ENCODE data around the gene RFWD3. TPM values are rescaled to one million over a fixed set of nuclear protein-coding genes. Genes with fewer than 3 reads are reported as not detected.

The RFWD3 gene
- total and polyA plus RNA-seq, 2 donors from 2014 or later, result 5.8 to 26.0 TPM

GRCh38 chr16:74574146-74574545, 92.5 kb downstream of the RFWD3 start:
- Histone ChIP-seq H3K9me3 (ENCODE audit: control insufficient read depth in 2 of 3, insufficient read depth in 1 of 3, low read length in 3 of 3) (no peaks in the 10 kb centered on the region), H3K9ac (ENCODE audit: low read length in 3 of 3) (no peak overlapping the region), H3K27me3 (ENCODE audit: control insufficient read depth, insufficient read depth, low read length) (no peaks in the 10 kb centered on the region), H3K4me1 (ENCODE audit: control insufficient read depth in 2 of 3, insufficient read depth in 2 of 3, low read depth in 1 of 3, low read length in 3 of 3) (peaks cover 0 to 10% (median 10%) of the 10 kb centered on the region in 3 donors), H3K27ac (ENCODE audit: low read depth in 2 of 2, low read length in 2 of 2) (no peak overlapping the region), H3K4me3 (ENCODE audit: low read length in 3 of 3) (no peak overlapping the region), H3K36me3 (ENCODE audit: control insufficient read depth in 2 of 3, insufficient read depth in 3 of 3, low read length in 3 of 3) (no peaks in the 10 kb centered on the region)
- FAIRE-seq (no peak), DNase-seq (no peak)
- intact Hi-C loops (cut with DNase I), result no loop called here
- TF ChIP-seq CTCF (IDR thresholded peaks at IDR 0.05; ENCODE audit: borderline replicate concordance, extremely low read depth, insufficient read depth), result no peak

GRCh38 chr16:74573622-74574021, 93.1 kb downstream of the RFWD3 start:
- TF ChIP-seq CTCF (IDR thresholded peaks at IDR 0.05; ENCODE audit: borderline replicate concordance, extremely low read depth, insufficient read depth), result no peak
- FAIRE-seq (no peak), DNase-seq (no peak)
- H3K27me3 ChIP-seq (ENCODE audit: control insufficient read depth, insufficient read depth, low read length), result no peaks in the 10 kb centered on the region
- H3K4me3 ChIP-seq (ENCODE audit: low read length in 3 of 3), result no peak overlapping the region
- intact Hi-C loops (cut with DNase I), result no loop called here
- H3K36me3 ChIP-seq (ENCODE audit: control insufficient read depth in 2 of 3, insufficient read depth in 3 of 3, low read length in 3 of 3), result no peaks in the 10 kb centered on the region
- H3K27ac ChIP-seq (ENCODE audit: low read depth in 2 of 2, low read length in 2 of 2), result no peak overlapping the region
- H3K4me1 ChIP-seq (ENCODE audit: control insufficient read depth in 2 of 3, insufficient read depth in 2 of 3, low read depth in 1 of 3, low read length in 3 of 3), result peaks cover 0 to 15% (median 8%) of the 10 kb centered on the region in 3 donors
- no peak overlapping the region for H3K9ac ChIP-seq (ENCODE audit: low read length in 3 of 3)
- H3K9me3 ChIP-seq (ENCODE audit: control insufficient read depth in 2 of 3, insufficient read depth in 1 of 3, low read length in 3 of 3), result no peaks in the 10 kb centered on the region

Other genes with a start within 250 kb of the RFWD3 start
- gene CLEC18B, start 245.4 kb downstream of the RFWD3 start, total RNA-seq, result 5.3 TPM
- 46.1 TPM for gene CLEC18B, start 245.4 kb downstream of the RFWD3 start, polyA plus RNA-seq (ENCODE audit: insufficient read depth, low read depth, low replicate concordance)
- 167 TPM for gene GLG1, start 59.8 kb downstream of the RFWD3 start, total RNA-seq
- gene GLG1, start 59.8 kb downstream of the RFWD3 start, polyA plus RNA-seq (ENCODE audit: insufficient read depth, low read depth, low replicate concordance), result 58.8 TPM
- gene MLKL, start 34.0 kb upstream of the RFWD3 start, total RNA-seq, result 19.4 TPM
- gene MLKL, start 34.0 kb upstream of the RFWD3 start, polyA plus RNA-seq (ENCODE audit: insufficient read depth, low read depth, low replicate concordance), result 7.3 TPM
- 4.2 TPM for gene FA2H, start 107.9 kb upstream of the RFWD3 start, total RNA-seq
- 10.3 TPM for gene FA2H, start 107.9 kb upstream of the RFWD3 start, polyA plus RNA-seq (ENCODE audit: insufficient read depth, low read depth, low replicate concordance)